A673 (cell line): ENCODE results near the gene PDZD4. TPM values are rescaled to one million over a fixed set of nuclear protein-coding genes. Genes with fewer than 3 reads are reported as not detected.

ENCODE experiments used
- BruUV-seq: library from RNA; stranded (reverse); fragments of 400-500 nt; replicated peaks from 2 replicates; lab custom pipeline; 2021; lab: Mats Ljungman, UMichigan
- CTCF ChIA-PET: fragments of 300-600 bp; sonication (Branson Sonifier 250); formaldehyde crosslinking; loops from one replicate; lab custom pipeline; 2022; ENCODE audit warnings: antibody characterized with exemption; lab: Charles Lee
- POLR2A ChIA-PET: fragments of 300-600 bp; sonication (Branson Sonifier 250); formaldehyde crosslinking; loops from one replicate; lab custom pipeline; 2022; ENCODE audit warnings: antibody characterized with exemption; ENCODE audit not compliant: low non-redundant PET; lab: Charles Lee
- DNase-seq: peaks from one replicate; pipeline ENCODE4 v3.0.0-alpha.2; 2015; ENCODE audit warnings: low spot score
- H3K27ac ChIP-seq: fragments of 200-600 bp; sonication (generic); 2 replicates; pipeline ENCODE4 v1.5.1; 2016; ENCODE audit warnings: mixed run types, low read depth, mild to moderate bottlenecking, mixed read lengths, antibody characterized with exemption, low read length; ENCODE audit not compliant: poor library complexity, severe bottlenecking
- H3K27me3 ChIP-seq: fragments of 200-600 bp; sonication (generic); replicated peaks from 2 replicates; pipeline ENCODE4 v1.6.1; 2017; ENCODE audit warnings: mixed run types, low read depth, mild to moderate bottlenecking, mixed read lengths, antibody characterized with exemption, low read length; ENCODE audit not compliant: insufficient read depth, poor library complexity
- H3K36me3 ChIP-seq: fragments of 200-600 bp; sonication (generic); 2 replicates; pipeline ENCODE4 v1.6.1; 2016; ENCODE audit warnings: mixed run types, mild to moderate bottlenecking, mixed read lengths, antibody characterized with exemption, low read length; ENCODE audit not compliant: insufficient read depth, poor library complexity, severe bottlenecking
- H3K4me1 ChIP-seq: fragments of 200-600 bp; sonication (generic); 2 replicates; pipeline ENCODE4 v1.6.1; 2017; ENCODE audit warnings: mixed run types, mild to moderate bottlenecking, mixed read lengths, antibody characterized with exemption, low read length; ENCODE audit not compliant: insufficient read depth, poor library complexity, severe bottlenecking
- H3K4me3 ChIP-seq: fragments of 200-600 bp; sonication (generic); 2 replicates; pipeline ENCODE4 v1.5.1; 2016; ENCODE audit warnings: low read depth, mixed run types, mild to moderate bottlenecking, mixed read lengths, low read length; ENCODE audit not compliant: poor library complexity, severe bottlenecking
- H3K9me3 ChIP-seq: fragments of 200-600 bp; sonication (generic); 2 replicates; pipeline ENCODE4 v1.6.1; 2016; ENCODE audit warnings: mixed run types, low read depth, mild to moderate bottlenecking, mixed read lengths, antibody characterized with exemption, low read length; ENCODE audit not compliant: poor library complexity, severe bottlenecking
- CTCF ChIP-seq: fragments of 300-800, 200-600 bp; sonication (generic); conservative IDR thresholded peaks from 2 replicates; pipeline ENCODE4 v1.5.1; 2017; ENCODE audit warnings: low read depth, mild to moderate bottlenecking, antibody characterized with exemption, low read length, moderate library complexity, mixed read lengths
- EZH2 ChIP-seq: fragments of 200-600 bp; sonication (generic); IDR thresholded peaks from 2 replicates; pipeline ENCODE4 v1.6.1; 2017; ENCODE audit warnings: borderline replicate concordance, low read depth, mild to moderate bottlenecking, mixed read lengths, antibody characterized with exemption, low read length; ENCODE audit not compliant: poor library complexity, severe bottlenecking
- intact Hi-C: fragments of 100-400 bp; cut with micrococcal nuclease; formaldehyde crosslinking; loops from one replicate; pipeline ENCODE4 v1.10.0; 2022; ENCODE audit not compliant: unreplicated experiment
- total RNA-seq: library from RNA; stranded (reverse); gene quantifications from 2 replicates; pipeline ENCODE4 v1.2.3, GENCODE V29; 2021

PDZD4 gene
- total RNA-seq, 1 experiment from 2014 or later, result 2.6 TPM

GRCh38 chrX:153780678-153781427 lies 49.5 kb downstream of the PDZD4 start, which contains the start of gene SRPK3:
Gene SRPK3 (plus strand): TSS chrX:153781041. CDS start chrX:153781087, 46 bp downstream.
- Histone ChIP-seq H3K9me3 (no peaks in the 10 kb centered on the region), H3K4me3 (no peak within 1 kb of the TSS), H3K27ac (no peak within 1 kb of the TSS), H3K27me3 (no peaks in the 10 kb centered on the region), H3K36me3 (no peaks in the 10 kb centered on the region), H3K4me1 (no peaks in the 10 kb centered on the region)
- TF ChIP-seq CTCF, result no peak
- no peak for TF ChIP-seq EZH2
- CTCF ChIA-PET, result no interaction called here
- no TSS peak for BruUV-seq
- intact Hi-C loops, result no loop called here
- DNase-seq, result no peak
- POLR2A ChIA-PET, result no interaction called here

- Histone ChIP-seq H3K4me3 (no peak overlapping the region), H3K36me3 (no peaks in the 10 kb centered on the region), H3K4me1 (no peaks in the 10 kb centered on the region), H3K27me3 (no peaks in the 10 kb centered on the region), H3K27ac (no peak overlapping the region), H3K9me3 (no peaks in the 10 kb centered on the region)
- BruUV-seq, result no TSS peak
- TF ChIP-seq CTCF, result no peak
- no peak for TF ChIP-seq EZH2
- no peak for DNase-seq
- POLR2A ChIA-PET, result no interaction called here
- CTCF ChIA-PET, result no interaction called here
- intact Hi-C loops, result no loop called here
Observed at GRCh38 chrX:153779891-153780677, 50.3 kb downstream of the PDZD4 start.

GRCh38 chrX:153778684-153779101 lies 51.7 kb downstream of the PDZD4 start:
- no peak for DNase-seq
- H3K27ac ChIP-seq, result no peak overlapping the region
- no peaks in the 10 kb centered on the region for H3K36me3 ChIP-seq
- TF ChIP-seq CTCF (peak; percentile 27; the same call in 1 of the 2 replicates), EZH2 (no peak)
- no peaks in the 10 kb centered on the region for H3K27me3 ChIP-seq
- no peaks in the 10 kb centered on the region for H3K9me3 ChIP-seq
- ChIA-PET CTCF (interaction anchor here (0.5 kb wide), 1 partner anchor 308 kb away, joined by 6 read pairs; no protein-coding TSS in a partner anchor), POLR2A (no interaction called here)
- no peak overlapping the region for H3K4me3 ChIP-seq
- intact Hi-C loops, result no loop called here
- H3K4me1 ChIP-seq, result no peaks in the 10 kb centered on the region
- no TSS peak for BruUV-seq
